GM21717 (cell line): ENCODE measurements around the gene ELP6.
"Not testable (repeated sequence)": the region's sequence is repeated elsewhere in the genome, so short reads cannot be mapped to it uniquely, and the experiment has no call there.

Source experiments
- ATAC-seq: cut with Tn5 transposase; IDR thresholded peaks from one replicate; pipeline ENCODE4 v1.9.1; 2021; ENCODE audit warnings: mild to moderate bottlenecking, moderate library complexity; ENCODE audit not compliant: unreplicated experiment

The ELP6 gene

GRCh38 chr3:47512416-47513124, 942 bp downstream of the ELP6 start:
- no peak for ATAC-seq

GRCh38 chr3:47505267-47505666, 8.2 kb downstream of the ELP6 start:
- ATAC-seq, result not testable (repeated sequence)

- ATAC-seq, result no peak
Observed at GRCh38 chr3:47504113-47504512, 9.4 kb downstream of the ELP6 start.

GRCh38 chr3:47503033-47503432, 10.5 kb downstream of the ELP6 start:
- no peak for ATAC-seq

- no peak for ATAC-seq
Observed at GRCh38 chr3:47496892-47497291, 16.6 kb downstream of the ELP6 start.

- no peak for ATAC-seq
Observed at GRCh38 chr3:47495886-47496285, 17.6 kb downstream of the ELP6 start.

GRCh38 chr3:47495111-47495510, 18.4 kb downstream of the ELP6 start:
- ATAC-seq, result no peak

GRCh38 chr3:47491777-47492176, 21.7 kb downstream of the ELP6 start:
- no peak for ATAC-seq

- ATAC-seq, result no peak
Observed at GRCh38 chr3:47491186-47491585, 22.3 kb downstream of the ELP6 start.

- ATAC-seq, result no peak
Observed at GRCh38 chr3:47487265-47487664, 26.2 kb downstream of the ELP6 start.

GRCh38 chr3:47485812-47486211, 27.7 kb downstream of the ELP6 start:
- no peak for ATAC-seq

- no peak for ATAC-seq
Observed at GRCh38 chr3:47482366-47482765, 31.1 kb downstream of the ELP6 start.

GRCh38 chr3:47481763-47482162, 31.7 kb downstream of the ELP6 start:
- not testable (repeated sequence) for ATAC-seq

- not testable (repeated sequence) for ATAC-seq
Observed at GRCh38 chr3:47480267-47480666, 33.2 kb downstream of the ELP6 start.

GRCh38 chr3:47479826-47480160, 33.7 kb downstream of the ELP6 start:
- ATAC-seq, result no peak

- ATAC-seq, result no peak
Observed at GRCh38 chr3:47478022-47478421, 35.5 kb downstream of the ELP6 start.

GRCh38 chr3:47476644-47477199, 36.8 kb downstream of the ELP6 start:
- no peak for ATAC-seq

GRCh38 chr3:47476330-47476626, 37.2 kb downstream of the ELP6 start:
- ATAC-seq, result no peak

- ATAC-seq, result peak; percentile 75
Observed at GRCh38 chr3:47475570-47476329, 37.8 kb downstream of the ELP6 start, which contains the start of gene SCAP. Gene SCAP (minus strand): TSS chr3:47475941. CDS start chr3:47442993, 32,948 bp downstream.

GRCh38 chr3:47475029-47475569, 38.4 kb downstream of the ELP6 start:
- peak; percentile 5 for ATAC-seq

- no peak for ATAC-seq
Observed at GRCh38 chr3:47473391-47473790, 40.1 kb downstream of the ELP6 start.

- ATAC-seq, result no peak
Observed at GRCh38 chr3:47469616-47470015, 43.9 kb downstream of the ELP6 start.
